BJ (cell line): ENCODE data around the gene MRPL18. TPM values are rescaled to one million over a fixed set of nuclear protein-coding genes. Genes with fewer than 3 reads are reported as not detected.

ENCODE experiments used
- CTCF ChIA-PET: fragments of 350-600 bp; formaldehyde crosslinking; extraction: SDS; loops from one replicate; lab custom pipeline; 2021; ENCODE audit warnings: antibody characterized with exemption, inconsistent platforms; lab: Yijun Ruan, JAX
- POLR2A ChIA-PET: fragments of 300-600 bp; sonication (Branson Sonifier 250); formaldehyde crosslinking; extraction: SDS; loops from one replicate; lab custom pipeline; 2021; ENCODE audit warnings: antibody characterized with exemption; lab: Charles Lee
- DNase-seq: peaks from one replicate; pipeline ENCODE4 v3.0.0-alpha.2; 2011; ENCODE audit warnings: low read depth
- H3K27me3 ChIP-seq: 2 replicates; pipeline ENCODE4 v1.6.0; 2011; ENCODE audit warnings: low read length; ENCODE audit not compliant: control insufficient read depth, insufficient read depth
- H3K36me3 ChIP-seq: 2 replicates; pipeline ENCODE4 v1.5.1; 2011; ENCODE audit warnings: low read length; ENCODE audit not compliant: control insufficient read depth, insufficient read depth
- H3K4me3 ChIP-seq: 2 replicates; pipeline ENCODE4 v1.5.1; 2011; ENCODE audit warnings: low read depth, mild to moderate bottlenecking, control low read depth, low read length
- CTCF ChIP-seq: IDR thresholded peaks from 2 replicates; pipeline ENCODE4 v1.5.1; 2011; ENCODE audit warnings: low read depth, mild to moderate bottlenecking, control low read depth, inconsistent platforms, low read length, moderate library complexity; ENCODE audit not compliant: insufficient read depth
- polyA plus RNA-seq: library from polyadenylated mRNA; depleted of rRNA; stranded (reverse); fragments of >200 nt; gene quantifications from 2 replicates; pipeline ENCODE4 v1.2.3, GENCODE V29; 2011

Gene MRPL18
- polyA plus RNA-seq, 1 experiment = 83.6 TPM

DNA sequence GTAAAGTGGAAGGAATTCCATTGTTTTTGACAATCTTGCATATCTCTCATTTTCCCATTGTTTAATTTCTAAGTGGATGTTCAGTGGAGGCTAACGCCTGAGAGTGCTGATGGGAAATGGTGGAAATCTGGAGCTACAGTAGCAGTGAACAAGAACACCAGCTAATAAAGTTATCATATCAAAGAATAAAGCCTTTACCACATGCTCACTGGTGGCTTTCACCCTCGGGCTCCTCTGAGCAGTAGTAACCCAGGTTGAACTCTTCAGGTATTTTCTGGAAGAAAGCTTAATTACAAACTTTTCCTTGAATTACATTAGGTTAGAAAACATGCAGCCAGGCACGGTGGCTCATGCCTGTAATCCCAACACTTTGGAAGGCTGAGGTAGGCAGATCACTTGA is 38.8 kb upstream of the MRPL18 start:
- POLR2A ChIA-PET = no interaction called here
- CTCF ChIA-PET = interaction anchor here (0.7 to 1.5 kb wide), 2 partner anchors 9 to 1357 kb away, joined by 3 read pairs; no protein-coding TSS in a partner anchor
- H3K36me3 ChIP-seq = peaks cover 13% of the 10 kb centered on the region

GRCh38 chr6:159753081-159753872 is 37.0 kb upstream of the MRPL18 start:
- no peak for TF ChIP-seq CTCF
- H3K27me3 ChIP-seq = no peaks in the 10 kb centered on the region
- DNase-seq = no peak
- CTCF ChIA-PET = interaction anchor here (1.3 kb wide), 1 partner anchor 19 kb away, joined by 3 read pairs; no protein-coding TSS in a partner anchor
- H3K36me3 ChIP-seq = peaks cover 15% of the 10 kb centered on the region
- POLR2A ChIA-PET = no interaction called here
- H3K4me3 ChIP-seq = no peak overlapping the region

More for the DNA sequence above, 38.8 kb upstream of the MRPL18 start:
- Histone ChIP-seq H3K4me3 (no peak overlapping the region), H3K27me3 (no peaks in the 10 kb centered on the region)
- no peak for TF ChIP-seq CTCF
- no peak for DNase-seq

DNA sequence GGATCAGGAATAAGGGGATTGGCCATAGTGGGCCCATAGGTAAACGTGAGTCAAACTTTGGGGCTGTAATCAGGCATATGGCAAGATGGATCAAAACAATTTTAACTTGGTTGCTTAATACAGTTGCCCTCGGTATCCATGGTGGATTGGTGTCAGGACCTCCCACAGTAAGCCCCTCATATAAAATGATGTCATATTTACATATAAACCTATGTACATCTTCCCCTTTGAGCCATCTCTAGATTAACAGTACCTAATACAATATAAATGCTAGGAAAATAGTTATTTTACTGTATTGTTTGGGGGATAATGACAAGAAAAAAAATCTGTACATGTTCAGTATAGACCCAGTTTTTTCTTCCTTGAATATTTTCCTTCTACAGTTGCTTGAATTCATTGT is 35.9 kb upstream of the MRPL18 start:
- POLR2A ChIA-PET = no interaction called here
- Histone ChIP-seq H3K4me3 (no peak overlapping the region), H3K36me3 (peaks cover 15% of the 10 kb centered on the region), H3K27me3 (no peaks in the 10 kb centered on the region)
- no peak for DNase-seq
- TF ChIP-seq CTCF = no peak
- CTCF ChIA-PET = interaction anchor here (0.8 to 1.5 kb wide), 2 partner anchors 34 to 62 kb away, joined by 3 read pairs; no protein-coding TSS in a partner anchor

DNA sequence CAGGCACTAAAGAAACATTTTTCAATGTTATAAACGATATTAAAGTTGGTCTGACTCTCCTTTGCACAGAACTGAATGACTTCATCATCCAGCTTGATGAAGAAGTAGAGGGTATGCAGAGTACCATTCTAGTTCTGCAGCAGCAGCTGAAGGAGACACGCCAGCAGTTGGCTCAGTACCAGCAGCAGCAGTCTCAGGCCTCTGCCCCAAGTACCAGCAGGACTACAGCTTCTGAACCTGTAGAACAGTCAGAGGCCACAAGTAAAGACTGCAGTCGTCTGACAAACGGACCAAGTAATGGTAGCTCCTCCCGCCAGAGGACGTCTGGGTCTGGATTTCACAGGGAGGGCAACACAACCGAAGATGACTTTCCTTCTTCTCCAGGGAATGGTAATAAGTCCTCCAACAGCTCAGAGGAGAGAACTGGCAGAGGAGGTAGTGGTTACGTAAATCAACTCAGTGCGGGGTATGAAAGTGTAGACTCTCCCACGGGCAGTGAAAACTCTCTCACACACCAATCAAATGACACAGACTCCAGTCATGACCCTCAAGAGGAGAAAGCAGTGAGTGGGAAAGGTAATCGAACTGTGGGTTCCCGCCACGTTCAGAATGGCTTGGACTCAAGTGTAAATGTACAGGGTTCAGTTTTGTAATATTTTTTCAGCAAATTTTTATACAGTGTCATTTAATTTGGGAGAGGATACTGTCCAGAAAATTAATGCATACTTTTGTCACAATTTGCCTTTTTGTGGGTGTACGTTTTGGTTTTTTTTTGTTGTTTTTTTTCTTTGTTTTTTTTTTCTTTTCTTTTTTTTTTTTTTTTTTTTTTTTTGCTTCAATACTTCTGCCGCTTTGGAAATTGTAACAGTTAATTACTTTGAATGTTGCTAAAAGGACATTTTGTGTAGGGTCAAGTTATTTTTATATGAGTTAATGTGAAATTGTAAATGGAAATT is 35.0 kb upstream of the MRPL18 start:
- H3K4me3 ChIP-seq = no peak overlapping the region
- peaks cover 13% of the 10 kb centered on the region for H3K36me3 ChIP-seq
- DNase-seq = no peak
- no peak for TF ChIP-seq CTCF
- ChIA-PET CTCF (interaction anchor here (0.8 to 1.5 kb wide), 2 partner anchors 35 to 63 kb away, joined by 3 read pairs; no protein-coding TSS in a partner anchor), POLR2A (no interaction called here)
- no peaks in the 10 kb centered on the region for H3K27me3 ChIP-seq
